Skeletal muscle satellite cell (primary cell): Measurements from ENCODE around the gene TRIM14.
"Not testable (repeated sequence)": the region's sequence is repeated elsewhere in the genome, so short reads cannot be mapped to it uniquely, and the experiment has no call there.

Source experiments
- H3K27me3 ChIP-seq: 2 replicates; pipeline ENCODE4 v1.7.0; 2013; ENCODE audit warnings: low read length; ENCODE audit not compliant: control insufficient read depth, insufficient read depth
- H3K36me3 ChIP-seq: 2 replicates; pipeline ENCODE4 v1.7.0; 2013; ENCODE audit warnings: mild to moderate bottlenecking, control low read depth, low read length; ENCODE audit not compliant: insufficient read depth
- H3K4me1 ChIP-seq: 2 replicates; pipeline ENCODE4 v1.7.0; 2013; ENCODE audit warnings: low read length; ENCODE audit not compliant: control insufficient read depth, insufficient read depth
- H3K4me2 ChIP-seq: 2 replicates; pipeline ENCODE4 v1.7.0; 2013; ENCODE audit warnings: mild to moderate bottlenecking, low read length
- H3K4me3 ChIP-seq: 2 replicates; pipeline ENCODE4 v1.7.0; 2013; ENCODE audit warnings: low read length
- H3K9ac ChIP-seq: 2 replicates; pipeline ENCODE4 v1.7.0; 2013; ENCODE audit warnings: mild to moderate bottlenecking, low read depth, low read length, moderate library complexity
- H3K9me3 ChIP-seq: replicated peaks from 2 replicates; pipeline ENCODE4 v1.7.0; 2013; ENCODE audit warnings: mild to moderate bottlenecking, control low read depth, low read length

Gene TRIM14

GRCh38 chr9:98136489-98136888 lies 17.5 kb upstream of the TRIM14 start:
- H3K36me3 ChIP-seq = no peaks in the 10 kb centered on the region
- H3K27me3 ChIP-seq = peaks cover 6% of the 10 kb centered on the region
- no peaks in the 10 kb centered on the region for H3K9me3 ChIP-seq
- H3K9ac ChIP-seq = no peak overlapping the region
- no peak overlapping the region for H3K4me2 ChIP-seq
- no peaks in the 10 kb centered on the region for H3K4me1 ChIP-seq
- no peak overlapping the region for H3K4me3 ChIP-seq

GRCh38 chr9:98135938-98136337 lies 16.9 kb upstream of the TRIM14 start:
- H3K4me3 ChIP-seq = no peak overlapping the region
- no peaks in the 10 kb centered on the region for H3K36me3 ChIP-seq
- no peak overlapping the region for H3K9ac ChIP-seq

GRCh38 chr9:98135558-98135934 lies 16.5 kb upstream of the TRIM14 start:
- no peak overlapping the region for H3K4me2 ChIP-seq
- no peak overlapping the region for H3K4me3 ChIP-seq
- no peak overlapping the region for H3K9ac ChIP-seq
- H3K36me3 ChIP-seq = no peaks in the 10 kb centered on the region
- no peaks in the 10 kb centered on the region for H3K9me3 ChIP-seq
- peaks cover 6% of the 10 kb centered on the region for H3K27me3 ChIP-seq
- H3K4me1 ChIP-seq = no peaks in the 10 kb centered on the region

More at GRCh38 chr9:98135938-98136337, 16.9 kb upstream of the TRIM14 start:
- Histone ChIP-seq H3K4me1 (no peaks in the 10 kb centered on the region), H3K27me3 (peaks cover 6% of the 10 kb centered on the region), H3K4me2 (no peak overlapping the region), H3K9me3 (no peaks in the 10 kb centered on the region)

- peaks cover 6% of the 10 kb centered on the region for H3K27me3 ChIP-seq
- no peak overlapping the region for H3K4me3 ChIP-seq
- no peaks in the 10 kb centered on the region for H3K4me1 ChIP-seq
- H3K9me3 ChIP-seq = no peaks in the 10 kb centered on the region
- no peak overlapping the region for H3K4me2 ChIP-seq
- no peak overlapping the region for H3K9ac ChIP-seq
- H3K36me3 ChIP-seq = no peaks in the 10 kb centered on the region
Observed at GRCh38 chr9:98134702-98135557, 15.9 kb upstream of the TRIM14 start.

GRCh38 chr9:98132806-98133631 lies 14.0 kb upstream of the TRIM14 start:
- Histone ChIP-seq H3K36me3 (no peaks in the 10 kb centered on the region), H3K9ac (no peak overlapping the region)

GRCh38 chr9:98132158-98132557 lies 13.1 kb upstream of the TRIM14 start:
- H3K36me3 ChIP-seq = no peaks in the 10 kb centered on the region
- H3K9me3 ChIP-seq = no peaks in the 10 kb centered on the region

More at GRCh38 chr9:98132806-98133631, 14.0 kb upstream of the TRIM14 start:
- Histone ChIP-seq H3K9me3 (no peaks in the 10 kb centered on the region), H3K4me2 (no peak overlapping the region), H3K4me3 (no peak overlapping the region), H3K4me1 (no peaks in the 10 kb centered on the region), H3K27me3 (peaks cover 6% of the 10 kb centered on the region)

GRCh38 chr9:98130576-98131228 lies 11.7 kb upstream of the TRIM14 start:
- peaks cover 6% of the 10 kb centered on the region for H3K27me3 ChIP-seq
- H3K36me3 ChIP-seq = no peaks in the 10 kb centered on the region
- H3K4me1 ChIP-seq = no peaks in the 10 kb centered on the region

More at GRCh38 chr9:98132158-98132557, 13.1 kb upstream of the TRIM14 start:
- peaks cover 6% of the 10 kb centered on the region for H3K27me3 ChIP-seq
- H3K4me1 ChIP-seq = no peaks in the 10 kb centered on the region
- H3K4me2 ChIP-seq = no peak overlapping the region
- no peak overlapping the region for H3K4me3 ChIP-seq
- H3K9ac ChIP-seq = no peak overlapping the region

GRCh38 chr9:98130060-98130459 lies 11.0 kb upstream of the TRIM14 start:
- not testable (repeated sequence) for H3K4me3 ChIP-seq, H3K27me3 ChIP-seq, H3K9me3 ChIP-seq, H3K9ac ChIP-seq, H3K4me2 ChIP-seq, H3K36me3 ChIP-seq, H3K4me1 ChIP-seq

More at GRCh38 chr9:98130576-98131228, 11.7 kb upstream of the TRIM14 start:
- Histone ChIP-seq H3K4me2 (no peak overlapping the region), H3K4me3 (no peak overlapping the region), H3K9me3 (no peaks in the 10 kb centered on the region), H3K9ac (no peak overlapping the region)

- H3K9ac ChIP-seq = no peak overlapping the region
Observed at GRCh38 chr9:98129451-98129881, 10.4 kb upstream of the TRIM14 start.

GRCh38 chr9:98128316-98128715 lies 9.3 kb upstream of the TRIM14 start:
- H3K9ac ChIP-seq = no peak overlapping the region
- peaks cover 3% of the 10 kb centered on the region for H3K27me3 ChIP-seq
- H3K36me3 ChIP-seq = no peaks in the 10 kb centered on the region

More at GRCh38 chr9:98129451-98129881, 10.4 kb upstream of the TRIM14 start:
- no peaks in the 10 kb centered on the region for H3K9me3 ChIP-seq
- peaks cover 6% of the 10 kb centered on the region for H3K27me3 ChIP-seq
- no peaks in the 10 kb centered on the region for H3K36me3 ChIP-seq
- no peak overlapping the region for H3K4me2 ChIP-seq
- no peak overlapping the region for H3K4me3 ChIP-seq
- no peaks in the 10 kb centered on the region for H3K4me1 ChIP-seq

GRCh38 chr9:98127226-98127625 lies 8.2 kb upstream of the TRIM14 start:
- Histone ChIP-seq H3K36me3 (no peaks in the 10 kb centered on the region), H3K4me2 (no peak overlapping the region), H3K4me3 (no peak overlapping the region), H3K4me1 (no peaks in the 10 kb centered on the region), H3K9me3 (no peaks in the 10 kb centered on the region), H3K27me3 (no peaks in the 10 kb centered on the region), H3K9ac (no peak overlapping the region)

More at GRCh38 chr9:98128316-98128715, 9.3 kb upstream of the TRIM14 start:
- Histone ChIP-seq H3K4me3 (no peak overlapping the region), H3K4me1 (no peaks in the 10 kb centered on the region), H3K9me3 (no peaks in the 10 kb centered on the region), H3K4me2 (no peak overlapping the region)
